ENCODE data around the gene GALR3. TPM values are rescaled to one million over a fixed set of nuclear protein-coding genes. Genes with fewer than 3 reads are reported as not detected.

GALR3 gene
- total and polyA plus RNA-seq, 9 donors = not detected

DNA sequence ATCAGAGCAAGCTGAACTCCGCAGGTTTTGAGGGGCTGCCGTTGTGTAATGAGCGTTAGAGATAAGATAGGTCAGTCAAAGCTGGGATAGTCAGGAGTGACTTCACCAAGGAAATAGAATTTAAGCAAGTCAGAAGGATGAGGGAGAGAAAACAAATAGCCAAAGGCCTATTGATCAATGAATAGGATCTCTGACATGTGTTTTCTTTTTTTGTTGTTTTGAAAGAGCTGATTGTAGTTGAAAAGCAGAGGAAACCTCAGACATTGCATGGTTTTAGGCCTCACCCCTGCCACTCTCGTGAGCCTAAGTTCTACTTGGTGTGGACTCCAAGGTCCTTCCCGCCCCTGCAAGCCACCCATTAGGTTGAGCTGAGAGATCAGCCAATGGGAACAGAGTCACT, 29.2 kb downstream of the GALR3 start:
- no peak overlapping the region for H3K4me3 ChIP-seq
- H3K36me3 ChIP-seq = no peaks in the 10 kb centered on the region
- intact Hi-C loops (cut with DNase I) = no loop called here
- DNase-seq = no peak
- H3K27ac ChIP-seq = no peak overlapping the region
- H3K9me3 ChIP-seq = no peaks in the 10 kb centered on the region
- peaks cover 5% of the 10 kb centered on the region for H3K4me1 ChIP-seq (ENCODE audit: insufficient read depth)
- no peak for TF ChIP-seq EP300 (IDR thresholded peaks at IDR 0.05)
- TF ChIP-seq POLR2A (IDR thresholded peaks at IDR 0.05) = no peak
- TF ChIP-seq, protein P1, sequence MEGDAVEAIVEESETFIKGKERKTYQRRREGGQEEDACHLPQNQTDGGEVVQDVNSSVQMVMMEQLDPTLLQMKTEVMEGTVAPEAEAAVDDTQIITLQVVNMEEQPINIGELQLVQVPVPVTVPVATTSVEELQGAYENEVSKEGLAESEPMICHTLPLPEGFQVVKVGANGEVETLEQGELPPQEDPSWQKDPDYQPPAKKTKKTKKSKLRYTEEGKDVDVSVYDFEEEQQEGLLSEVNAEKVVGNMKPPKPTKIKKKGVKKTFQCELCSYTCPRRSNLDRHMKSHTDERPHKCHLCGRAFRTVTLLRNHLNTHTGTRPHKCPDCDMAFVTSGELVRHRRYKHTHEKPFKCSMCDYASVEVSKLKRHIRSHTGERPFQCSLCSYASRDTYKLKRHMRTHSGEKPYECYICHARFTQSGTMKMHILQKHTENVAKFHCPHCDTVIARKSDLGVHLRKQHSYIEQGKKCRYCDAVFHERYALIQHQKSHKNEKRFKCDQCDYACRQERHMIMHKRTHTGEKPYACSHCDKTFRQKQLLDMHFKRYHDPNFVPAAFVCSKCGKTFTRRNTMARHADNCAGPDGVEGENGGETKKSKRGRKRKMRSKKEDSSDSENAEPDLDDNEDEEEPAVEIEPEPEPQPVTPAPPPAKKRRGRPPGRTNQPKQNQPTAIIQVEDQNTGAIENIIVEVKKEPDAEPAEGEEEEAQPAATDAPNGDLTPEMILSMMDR (IDR thresholded peaks at IDR 0.05) = no peak
- 64 to 78% (median 66%) methylated on average over 5 of the region's 5 CpGs for WGBS, 3 donors
- no peaks in the 10 kb centered on the region for H3K27me3 ChIP-seq

DNA sequence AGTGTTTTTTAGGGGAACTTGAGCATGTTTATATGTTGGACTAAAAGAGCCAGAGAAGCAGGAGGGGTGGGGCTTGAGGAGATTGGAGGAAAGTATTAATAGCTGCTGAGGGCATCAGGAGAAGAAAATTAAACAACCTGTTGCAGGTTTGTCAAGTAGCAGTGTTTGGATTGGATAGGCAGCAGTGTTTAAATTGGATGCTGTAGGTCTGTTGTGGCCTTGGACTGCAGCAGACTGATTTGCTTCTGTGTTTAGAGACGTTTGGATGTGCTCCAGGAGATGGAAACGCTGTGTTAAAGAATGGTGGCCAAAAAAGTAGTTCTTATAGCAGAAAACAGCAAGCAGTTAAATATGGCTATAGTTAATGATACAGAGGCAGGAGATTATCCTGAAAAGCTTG, 31.8 kb downstream of the GALR3 start:
- Histone ChIP-seq H3K27me3 (no peaks in the 10 kb centered on the region), H3K9me3 (no peaks in the 10 kb centered on the region), H3K4me3 (no peak overlapping the region), H3K27ac (no peak overlapping the region), H3K4me1 (ENCODE audit: insufficient read depth) (peaks cover 4% of the 10 kb centered on the region), H3K36me3 (peaks cover 2% of the 10 kb centered on the region)
- TF ChIP-seq EP300 (IDR thresholded peaks at IDR 0.05) = no peak
- TF ChIP-seq, protein P1 (IDR thresholded peaks at IDR 0.05) = no peak
- no peak for TF ChIP-seq POLR2A (IDR thresholded peaks at IDR 0.05)
- WGBS, 3 donors = 5 to 10% (median 8%) methylated on average over 2 of the region's 2 CpGs
- no peak for DNase-seq
- intact Hi-C loops (cut with DNase I) = no loop called here

DNA sequence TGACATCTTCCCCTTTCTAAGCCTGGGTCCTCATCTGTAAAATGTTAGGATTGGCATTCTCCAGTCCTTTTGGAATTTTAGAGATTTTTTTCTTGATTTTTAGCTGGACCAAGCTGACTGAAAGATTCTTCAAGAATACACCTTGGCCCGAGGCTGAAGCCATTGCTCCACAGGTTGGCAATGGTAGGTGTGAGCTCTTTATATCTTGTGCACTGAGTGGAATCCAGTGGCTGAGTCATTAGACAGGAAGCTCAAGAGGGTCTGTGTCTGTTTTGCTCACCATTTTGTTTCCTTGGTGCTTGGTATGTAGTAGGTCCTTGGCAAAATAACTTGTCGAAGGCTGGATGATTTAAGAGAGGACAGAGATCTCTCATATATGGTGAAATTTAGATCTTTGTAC, 32.3 kb downstream of the GALR3 start:
- Histone ChIP-seq H3K9me3 (no peaks in the 10 kb centered on the region), H3K27ac (no peak overlapping the region), H3K4me1 (ENCODE audit: insufficient read depth) (peaks cover under 1% of the 10 kb centered on the region), H3K36me3 (peaks cover 2% of the 10 kb centered on the region), H3K4me3 (no peak overlapping the region), H3K27me3 (no peaks in the 10 kb centered on the region)
- 80 to 89% (median 89%) methylated on average over 2 of the region's 2 CpGs for WGBS, 3 donors
- intact Hi-C loops (cut with DNase I) = no loop called here
- DNase-seq = no peak
- TF ChIP-seq POLR2A (IDR thresholded peaks at IDR 0.05) = no peak
- no peak for TF ChIP-seq EP300 (IDR thresholded peaks at IDR 0.05)
- TF ChIP-seq, protein P1 (IDR thresholded peaks at IDR 0.05) = no peak

DNA sequence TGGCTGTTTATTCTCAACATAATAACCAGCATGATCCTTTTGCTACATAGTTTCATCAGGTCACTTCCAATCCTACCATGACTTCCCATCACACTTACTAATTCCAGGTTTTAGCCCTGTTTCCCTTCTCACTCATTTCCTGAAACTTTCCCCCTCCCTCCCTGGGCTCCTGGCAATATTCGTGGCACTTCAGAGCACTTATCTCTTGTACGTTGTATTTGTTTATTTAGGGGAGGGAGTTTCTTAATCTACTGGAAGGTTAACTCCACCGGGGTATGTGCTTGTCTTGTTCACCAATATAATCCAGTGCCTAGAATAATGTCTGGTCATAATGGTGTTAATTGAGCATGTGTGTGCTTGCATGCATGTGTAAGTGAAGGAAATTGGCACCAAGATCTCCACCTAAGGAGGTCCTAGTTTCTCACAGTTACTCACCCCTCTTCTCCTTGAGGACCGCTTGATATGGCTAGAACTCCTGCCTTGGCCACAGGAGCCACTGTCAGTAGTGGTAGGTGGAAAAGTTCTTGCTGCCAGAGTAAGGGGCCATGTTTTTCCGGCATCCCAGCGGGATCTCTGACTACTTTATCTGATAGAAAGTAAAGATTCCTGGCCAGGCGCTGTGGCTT, 37.7 kb downstream of the GALR3 start:
- H3K4me1 ChIP-seq (ENCODE audit: insufficient read depth) = peaks cover 3% of the 10 kb centered on the region
- TF ChIP-seq EP300 (IDR thresholded peaks at IDR 0.05) = no peak
- TF ChIP-seq, protein P1 (IDR thresholded peaks at IDR 0.05) = no peak
- no peak for TF ChIP-seq POLR2A (IDR thresholded peaks at IDR 0.05)
- peaks cover 2% of the 10 kb centered on the region for H3K36me3 ChIP-seq
- intact Hi-C loops (cut with DNase I) = loop anchor here in 3 of 4 donors (5.0 kb wide), 2 partner anchors 39 to 44 kb away; partner anchors contain the start of gene GALR3 (in 1 of the 3)
- no peak overlapping the region for H3K27ac ChIP-seq
- no peaks in the 10 kb centered on the region for H3K9me3 ChIP-seq
- DNase-seq = no peak
- WGBS, 3 donors = 55 to 62% (median 57%) methylated on average over 7 of the region's 7 CpGs
- no peaks in the 10 kb centered on the region for H3K27me3 ChIP-seq
- no peak overlapping the region for H3K4me3 ChIP-seq
